Body of pancreas (tissue), 4 donors: ENCODE data around the gene ARIH1. TPM values are rescaled to one million over a fixed set of nuclear protein-coding genes. Genes with fewer than 3 reads are reported as not detected.
"Not testable (repeated sequence)": the region's sequence is repeated elsewhere in the genome, so short reads cannot be mapped to it uniquely, and the experiment has no call there.

ENCODE experiments used
- ATAC-seq: fragments of 150-250 bp; one replicate; pipeline ENCODE4 v1.9.1; 2016
- DNase-seq, 4 donors: peaks; one replicate each; pipeline ENCODE4 v3.0.0-alpha.2; 2019
- H3K27ac ChIP-seq, 4 donors: fragments of 200-600 bp; sonication (generic); 1 replicate in 3 of 4; 2 replicates in 1 of 4; pipeline versions ENCODE4 v1.5.1 to v1.6.1; 2016 to 2019; ENCODE audit warnings: mild to moderate bottlenecking in 1 of 4, mixed read lengths in 1 of 4, moderate library complexity in 1 of 4
- H3K27me3 ChIP-seq, 2 donors: fragments of 200-600 bp; sonication (generic); one replicate each; pipeline ENCODE4 v1.6.0; 2016; ENCODE audit warnings: mild to moderate bottlenecking in 1 of 2
- H3K36me3 ChIP-seq, 2 donors: fragments of 200-600 bp; sonication (generic); replicated peaks in 1 of 2; 2 replicates each; pipeline ENCODE4 v1.5.1; 2016; ENCODE audit warnings: low read depth in 2 of 2; ENCODE audit not compliant: insufficient read depth in 1 of 2
- H3K4me1 ChIP-seq: fragments of 200-600 bp; sonication (generic); one replicate; pipeline ENCODE4 v1.6.0; 2016
- H3K4me3 ChIP-seq, 2 donors: fragments of 200-600 bp; sonication (generic); 1 replicate in 1 of 2; 2 replicates in 1 of 2; pipeline ENCODE4 v1.5.1; 2016 to 2019
- H3K9me3 ChIP-seq, 3 donors: fragments of 200-600 bp; sonication (generic); 1 replicate in 2 of 3; 2 replicates in 1 of 3; pipeline ENCODE4 v1.5.1; 2016
- CTCF ChIP-seq, 7 experiments: fragments of 450-650 bp in 4 of 7; fragments of 200-600 bp in 3 of 7; sonication (generic) in 3 of 7; IDR thresholded peaks; one replicate each; pipeline ENCODE4 v1.5.1; 2016 to 2019; ENCODE audit warnings: antibody characterized with exemption in 7 of 7
- POLR2A ChIP-seq, 3 donors: fragments of 450-650 bp; IDR thresholded peaks; one replicate each; pipeline ENCODE4 v1.6.1; 2016; ENCODE audit warnings: antibody characterized with exemption in 3 of 3, mild to moderate bottlenecking in 2 of 3
- WGBS, 2 donors: methylation state at CpG; one replicate each; pipeline ENCODE4 v1.1.5; 2017; 5-methylcytosine and 5-hydroxymethylcytosine counted together
- intact Hi-C: fragments of 100-400 bp; cut with DNase I; formaldehyde crosslinking; loops from one replicate; pipeline ENCODE4 v1.15.1; 2023
- total RNA-seq, 2 donors: library from RNA; depleted of rRNA; stranded (reverse); fragments of >200 nt; gene quantifications; one replicate each; pipeline ENCODE4 v1.1.0, GENCODE V29; 2016

Gene ARIH1
- total RNA-seq, 2 donors from 2014 or later: 28.5 to 52.1 TPM

- Histone ChIP-seq H3K9me3 (no peaks in the 10 kb centered on the region), H3K27me3 (no peaks in the 10 kb centered on the region), H3K4me3 (peak overlapping the region; percentile 35 to 57), H3K4me1 (peaks cover 52% of the 10 kb centered on the region), H3K36me3 (no peaks in the 10 kb centered on the region), H3K27ac (peak overlapping the region; percentile 94 to 100 (median 98))
- peak; percentile 51 for ATAC-seq
- 0% methylated on average over 9 to 28 of the region's 42 CpGs for WGBS, 2 donors
- DNase-seq: peak; percentile 81 to 88 (median 83)
- intact Hi-C loops: no loop called here
- TF ChIP-seq CTCF (IDR thresholded peaks at IDR 0.05) (peak in 2 of 7 experiments; percentile 8 to 31), POLR2A (IDR thresholded peaks at IDR 0.05) (peak; percentile 68 to 87 (median 86))
These were observed 940 bp downstream of the ARIH1 start for GRCh38 chr15:72474912-72475628.

GRCh38 chr15:72475674-72476073 is 1.5 kb downstream of the ARIH1 start:
- no peak for ATAC-seq
- H3K4me1 ChIP-seq: peaks cover 57% of the 10 kb centered on the region
- intact Hi-C loops: no loop called here

GRCh38 chr15:72476330-72476729 is 2.2 kb downstream of the ARIH1 start:
- DNase-seq, H3K27me3 ChIP-seq, intact Hi-C loops, H3K9me3 ChIP-seq, H3K4me3 ChIP-seq, ATAC-seq, H3K36me3 ChIP-seq: not testable (repeated sequence)
- 70 to 78% methylated on average over 16 of the region's 16 CpGs for WGBS, 2 donors
- H3K27ac ChIP-seq: peak overlapping the region in 1 of 4 donors; percentile 100
- peaks cover 64% of the 10 kb centered on the region for H3K4me1 ChIP-seq

More at GRCh38 chr15:72475674-72476073, 1.5 kb downstream of the ARIH1 start:
- no peak for DNase-seq
- Histone ChIP-seq H3K4me3 (peak overlapping the region; percentile 35 to 57), H3K27me3 (no peaks in the 10 kb centered on the region), H3K27ac (peak overlapping the region; percentile 94 to 100 (median 98)), H3K9me3 (no peaks in the 10 kb centered on the region), H3K36me3 (no peaks in the 10 kb centered on the region)
- 3 to 6% methylated on average over 2 of the region's 2 CpGs for WGBS, 2 donors
- TF ChIP-seq CTCF (IDR thresholded peaks at IDR 0.05): no peak
- TF ChIP-seq POLR2A (IDR thresholded peaks at IDR 0.05): no peak

- DNase-seq (no peak), ATAC-seq (no peak)
- Histone ChIP-seq H3K27ac (no peak overlapping the region), H3K4me3 (no peak overlapping the region), H3K36me3 (no peaks in the 10 kb centered on the region), H3K27me3 (no peaks in the 10 kb centered on the region), H3K4me1 (peaks cover 80% of the 10 kb centered on the region), H3K9me3 (no peaks in the 10 kb centered on the region)
- no peak for TF ChIP-seq CTCF (IDR thresholded peaks at IDR 0.05)
- no peak for TF ChIP-seq POLR2A (IDR thresholded peaks at IDR 0.05)
- 65 to 68% methylated on average over 3 of the region's 3 CpGs for WGBS, 2 donors
- intact Hi-C loops: no loop called here
These were observed 7.0 kb downstream of the ARIH1 start for GRCh38 chr15:72481015-72481659.

- no peaks in the 10 kb centered on the region for H3K9me3 ChIP-seq
- TF ChIP-seq CTCF (IDR thresholded peaks at IDR 0.05) (no peak), POLR2A (IDR thresholded peaks at IDR 0.05) (no peak)
- no peak overlapping the region for H3K27ac ChIP-seq
- intact Hi-C loops: no loop called here
- ATAC-seq (no peak), DNase-seq (no peak)
- H3K27me3 ChIP-seq: no peaks in the 10 kb centered on the region
- H3K4me3 ChIP-seq: no peak overlapping the region
- H3K4me1 ChIP-seq: peaks cover 74% of the 10 kb centered on the region
- no peaks in the 10 kb centered on the region for H3K36me3 ChIP-seq
These were observed 8.1 kb downstream of the ARIH1 start for GRCh38 chr15:72482275-72482674.
